ENCODE measurements around the gene CNGB1. TPM values are rescaled to one million over a fixed set of nuclear protein-coding genes. Genes with fewer than 3 reads are reported as not detected.
A peak's percentile ranks its signal among the peaks of the same experiment; 100 is the strongest.
"Not testable (repeated sequence)": the region's sequence is repeated elsewhere in the genome, so short reads cannot be mapped to it uniquely, and the experiment has no call there.

CNGB1 gene
- total RNA-seq, 1 donor from 2014 or later, result not detected

- Mint-ChIP-seq H3K9me3 (no peaks in the 10 kb centered on the region), H3K4me1 (peaks cover 25% of the 10 kb centered on the region), H3K27ac (peak overlapping the region; percentile 34), H3K4me3 (no peak overlapping the region), H3K27me3 (ENCODE audit: insufficient read depth, low read depth) (peaks cover 8% of the 10 kb centered on the region), H3K36me3 (peaks cover 2% of the 10 kb centered on the region)
- Histone ChIP-seq H3K9ac (no peak overlapping the region), H3K27me3 (no peaks in the 10 kb centered on the region), H3F3A (ENCODE audit: low read depth) (peaks cover 22% of the 10 kb centered on the region), H3K36me3 (no peaks in the 10 kb centered on the region), H4K20me1 (ENCODE audit: low read depth) (no peaks in the 10 kb centered on the region), H3K79me2 (ENCODE audit: low read depth) (no peaks in the 10 kb centered on the region), H3K4me2 (peak overlapping the region; percentile 46), H3K9me3 (ENCODE audit: low read depth) (no peaks in the 10 kb centered on the region), H3K4me1 (peaks cover 29% of the 10 kb centered on the region), H3K27ac (no peak overlapping the region), H3K4me3 (no peak overlapping the region), H2AFZ (replicated peaks) (no peak overlapping the region)
- DNase-seq (ENCODE audit: low spot score), result peak; percentile 79
- TF ChIP-seq EZH2phosphoT487 (IDR thresholded peaks at IDR 0.05) (no peak), EZH2 (IDR thresholded peaks at IDR 0.05) (no peak), CTCF (IDR thresholded peaks at IDR 0.05) (peak; percentile 45)
Measured at GRCh38 chr16:57859331-57859730, 111.6 kb downstream of the CNGB1 start.

- H3K27me3 Mint-ChIP-seq (ENCODE audit: insufficient read depth, low read depth), result peaks cover 8% of the 10 kb centered on the region
- H3K36me3 Mint-ChIP-seq, result peaks cover 2% of the 10 kb centered on the region
- no peak overlapping the region for H2AFZ ChIP-seq (replicated peaks)
- H3K4me1 ChIP-seq, result peaks cover 27% of the 10 kb centered on the region
- DNase-seq (ENCODE audit: low spot score), result no peak
- no peak overlapping the region for H3K9ac ChIP-seq
- H3K27ac ChIP-seq, result no peak overlapping the region
- H3K79me2 ChIP-seq (ENCODE audit: low read depth), result no peaks in the 10 kb centered on the region
- no peaks in the 10 kb centered on the region for H3K36me3 ChIP-seq
- no peaks in the 10 kb centered on the region for H3K9me3 Mint-ChIP-seq
- H3K27ac Mint-ChIP-seq, result no peak overlapping the region
- H3F3A ChIP-seq (ENCODE audit: low read depth), result peaks cover 22% of the 10 kb centered on the region
- H4K20me1 ChIP-seq (ENCODE audit: low read depth), result no peaks in the 10 kb centered on the region
- no peaks in the 10 kb centered on the region for H3K27me3 ChIP-seq
- peaks cover 22% of the 10 kb centered on the region for H3K4me1 Mint-ChIP-seq
- H3K4me3 ChIP-seq, result no peak overlapping the region
- peak overlapping the region; percentile 46 for H3K4me2 ChIP-seq
- H3K4me3 Mint-ChIP-seq, result no peak overlapping the region
- TF ChIP-seq EZH2phosphoT487 (IDR thresholded peaks at IDR 0.05) (no peak), EZH2 (IDR thresholded peaks at IDR 0.05) (no peak), CTCF (IDR thresholded peaks at IDR 0.05) (no peak)
- no peaks in the 10 kb centered on the region for H3K9me3 ChIP-seq (ENCODE audit: low read depth)
Measured at GRCh38 chr16:57858635-57859034, 112.3 kb downstream of the CNGB1 start.

GRCh38 chr16:57857991-57858390 lies 112.9 kb downstream of the CNGB1 start:
- H3K27ac ChIP-seq; H3K36me3 ChIP-seq; H3K27me3 Mint-ChIP-seq (ENCODE audit: insufficient read depth, low read depth); H3K9ac ChIP-seq; H3K4me3 Mint-ChIP-seq; H3K79me2 ChIP-seq (ENCODE audit: low read depth); H3K27ac Mint-ChIP-seq; H3K9me3 Mint-ChIP-seq; H4K20me1 ChIP-seq (ENCODE audit: low read depth); DNase-seq (ENCODE audit: low spot score); H3K36me3 Mint-ChIP-seq; H3K4me2 ChIP-seq; H3K27me3 ChIP-seq; H3K9me3 ChIP-seq (ENCODE audit: low read depth); H2AFZ ChIP-seq (replicated peaks); H3K4me3 ChIP-seq: not testable (repeated sequence)
- peaks cover 20% of the 10 kb centered on the region for H3K4me1 ChIP-seq
- H3K4me1 Mint-ChIP-seq, result peaks cover 16% of the 10 kb centered on the region
- peaks cover 18% of the 10 kb centered on the region for H3F3A ChIP-seq (ENCODE audit: low read depth)

- Histone ChIP-seq H3K9me3 (ENCODE audit: low read depth) (no peaks in the 10 kb centered on the region), H3K4me3 (no peak overlapping the region), H3F3A (ENCODE audit: low read depth) (peaks cover 12% of the 10 kb centered on the region), H3K36me3 (no peaks in the 10 kb centered on the region), H3K27ac (no peak overlapping the region), H3K79me2 (ENCODE audit: low read depth) (no peaks in the 10 kb centered on the region), H4K20me1 (ENCODE audit: low read depth) (no peaks in the 10 kb centered on the region), H2AFZ (replicated peaks) (no peak overlapping the region), H3K4me2 (no peak overlapping the region), H3K27me3 (no peaks in the 10 kb centered on the region), H3K9ac (no peak overlapping the region), H3K4me1 (peaks cover 13% of the 10 kb centered on the region)
- DNase-seq (ENCODE audit: low spot score), result no peak
- TF ChIP-seq EZH2 (IDR thresholded peaks at IDR 0.05) (no peak), CTCF (IDR thresholded peaks at IDR 0.05) (no peak), EZH2phosphoT487 (IDR thresholded peaks at IDR 0.05) (no peak)
- peaks cover 10% of the 10 kb centered on the region for H3K27me3 Mint-ChIP-seq (ENCODE audit: insufficient read depth, low read depth)
- H3K27ac Mint-ChIP-seq, result no peak overlapping the region
- H3K9me3 Mint-ChIP-seq, result no peaks in the 10 kb centered on the region
- peaks cover 9% of the 10 kb centered on the region for H3K4me1 Mint-ChIP-seq
- H3K36me3 Mint-ChIP-seq, result peaks cover 2% of the 10 kb centered on the region
- H3K4me3 Mint-ChIP-seq, result no peak overlapping the region
Measured at GRCh38 chr16:57855188-57855587, 115.7 kb downstream of the CNGB1 start.
